Testis (tissue), 3 donors: ENCODE data around the gene CCM2. TPM values are rescaled to one million over a fixed set of nuclear protein-coding genes. Genes with fewer than 3 reads are reported as not detected.

ENCODE experiments used
- DNase-seq: peaks from one replicate; pipeline ENCODE4 v3.0.0-alpha.2; 2019
- H3K27ac ChIP-seq, 2 donors: fragments of 200-600 bp; sonication (generic); one replicate each; pipeline ENCODE4 v1.5.1; 2019
- H3K27me3 ChIP-seq: fragments of 200-600 bp; sonication (generic); one replicate; pipeline ENCODE4 v1.5.1; 2019
- H3K36me3 ChIP-seq: fragments of 200-600 bp; sonication (generic); one replicate; pipeline ENCODE4 v1.5.1; 2017; ENCODE audit warnings: low read depth; ENCODE audit errors: missing control alignments
- H3K4me1 ChIP-seq: fragments of 200-600 bp; sonication (generic); one replicate; pipeline ENCODE4 v1.5.1; 2019
- H3K4me3 ChIP-seq, 2 donors: fragments of 200-600 bp; sonication (generic); one replicate each; pipeline ENCODE4 v1.5.1; 2017 to 2019
- H3K9me3 ChIP-seq: fragments of 200-600 bp; sonication (generic); one replicate; pipeline ENCODE4 v1.5.1; 2017
- POLR2A ChIP-seq: fragments of 450-650 bp; IDR thresholded peaks from one replicate; pipeline ENCODE4 v1.6.1; 2017; ENCODE audit warnings: antibody characterized with exemption, mild to moderate bottlenecking, moderate library complexity
- WGBS, 2 donors: methylation state at CpG; one replicate each; pipeline ENCODE4 v1.1.5; 2018; 5-methylcytosine and 5-hydroxymethylcytosine counted together
- intact Hi-C: fragments of 100-400 bp; cut with DNase I; formaldehyde crosslinking; loops from one replicate; pipeline ENCODE4 v1.15.1; 2023; ENCODE audit warnings: low total_unique reads
- polyA plus RNA-seq: library from polyadenylated mRNA; stranded (reverse); fragments of 350-450 nt; fragmentation: Illumina TruSeq; extraction: RNeasy Lipid Tissue Mini Kit (QIAGEN cat#74804); gene quantifications from one replicate; pipeline ENCODE4 v1.2.3, GENCODE V29; 2014; ENCODE audit warnings: low read depth, low replicate concordance; ENCODE audit not compliant: insufficient read depth
- total RNA-seq, 2 donors: library from RNA; depleted of rRNA; stranded (reverse); fragments of >200 nt; gene quantifications; one replicate each; pipeline ENCODE4 v1.2.3, GENCODE V29; 2016
- TF ChIP-seq, protein P1 (sequence below), 3 experiments: fragments of 450-650 bp in 2 of 3; fragments of 200-600 bp in 1 of 3; sonication (generic) in 1 of 3; IDR thresholded peaks; one replicate each; pipeline ENCODE4 v1.5.1; 2016 to 2019; ENCODE audit warnings: antibody characterized with exemption in 3 of 3, mild to moderate bottlenecking in 2 of 3, moderate library complexity in 1 of 3

CCM2 gene
- total and polyA plus RNA-seq, 3 donors from 2014 or later: 57.6 to 95.1 (median 85.4) TPM

DNA sequence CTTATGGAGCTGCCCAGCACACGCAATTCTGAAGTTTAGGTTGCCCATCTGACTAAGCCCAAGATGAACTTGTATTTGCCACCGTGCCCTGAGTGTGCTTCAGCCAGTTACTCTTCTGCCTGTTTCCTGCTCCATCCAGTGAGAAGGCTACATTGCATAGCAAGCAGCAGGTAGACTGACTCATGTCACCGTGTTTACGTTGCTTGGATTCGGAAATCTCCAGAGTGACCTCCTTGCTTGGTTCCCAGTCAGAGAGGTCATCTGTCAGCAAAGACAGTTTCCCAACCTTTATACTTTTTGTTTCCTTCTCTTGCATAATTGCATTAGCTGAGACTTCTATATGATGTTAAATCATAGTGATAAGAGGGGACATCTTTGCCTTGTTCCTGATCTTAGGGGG is 57.9 kb downstream of the CCM2 start:
- Histone ChIP-seq H3K9me3 (no peaks in the 10 kb centered on the region), H3K27ac (no peak overlapping the region), H3K4me3 (no peak overlapping the region), H3K36me3 (no peaks in the 10 kb centered on the region), H3K27me3 (no peaks in the 10 kb centered on the region), H3K4me1 (no peaks in the 10 kb centered on the region)
- intact Hi-C loops: no loop called here
- 95 to 100% methylated on average over 5 of the region's 5 CpGs for WGBS, 2 donors
- no peak for DNase-seq
- no peak for TF ChIP-seq POLR2A
- TF ChIP-seq, protein P1, sequence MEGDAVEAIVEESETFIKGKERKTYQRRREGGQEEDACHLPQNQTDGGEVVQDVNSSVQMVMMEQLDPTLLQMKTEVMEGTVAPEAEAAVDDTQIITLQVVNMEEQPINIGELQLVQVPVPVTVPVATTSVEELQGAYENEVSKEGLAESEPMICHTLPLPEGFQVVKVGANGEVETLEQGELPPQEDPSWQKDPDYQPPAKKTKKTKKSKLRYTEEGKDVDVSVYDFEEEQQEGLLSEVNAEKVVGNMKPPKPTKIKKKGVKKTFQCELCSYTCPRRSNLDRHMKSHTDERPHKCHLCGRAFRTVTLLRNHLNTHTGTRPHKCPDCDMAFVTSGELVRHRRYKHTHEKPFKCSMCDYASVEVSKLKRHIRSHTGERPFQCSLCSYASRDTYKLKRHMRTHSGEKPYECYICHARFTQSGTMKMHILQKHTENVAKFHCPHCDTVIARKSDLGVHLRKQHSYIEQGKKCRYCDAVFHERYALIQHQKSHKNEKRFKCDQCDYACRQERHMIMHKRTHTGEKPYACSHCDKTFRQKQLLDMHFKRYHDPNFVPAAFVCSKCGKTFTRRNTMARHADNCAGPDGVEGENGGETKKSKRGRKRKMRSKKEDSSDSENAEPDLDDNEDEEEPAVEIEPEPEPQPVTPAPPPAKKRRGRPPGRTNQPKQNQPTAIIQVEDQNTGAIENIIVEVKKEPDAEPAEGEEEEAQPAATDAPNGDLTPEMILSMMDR (IDR thresholded peaks at IDR 0.05): no peak

DNA sequence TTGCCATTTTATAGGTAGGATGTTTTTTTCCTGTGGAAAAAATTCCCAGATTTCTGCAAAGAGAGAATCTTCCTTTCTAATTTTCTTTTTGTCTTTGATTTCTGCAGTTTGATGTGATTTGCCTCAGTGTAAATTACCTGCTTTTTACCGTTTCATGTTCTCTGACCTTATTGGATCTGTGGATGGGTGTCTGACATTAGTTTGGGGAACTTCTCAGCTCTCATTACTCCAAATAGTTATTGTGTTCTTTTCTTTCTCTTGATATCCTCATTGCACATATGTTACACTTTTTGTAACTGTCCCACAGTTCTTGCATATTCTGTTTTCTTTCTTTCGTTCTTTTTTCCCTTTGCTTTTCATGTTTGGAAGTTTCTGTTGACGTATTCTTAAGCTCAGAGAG is 60.3 kb downstream of the CCM2 start:
- no peak for DNase-seq
- TF ChIP-seq, protein P1 (IDR thresholded peaks at IDR 0.05): no peak
- TF ChIP-seq POLR2A: no peak
- Histone ChIP-seq H3K27me3 (no peaks in the 10 kb centered on the region), H3K27ac (no peak overlapping the region), H3K4me1 (no peaks in the 10 kb centered on the region), H3K36me3 (no peaks in the 10 kb centered on the region), H3K9me3 (no peaks in the 10 kb centered on the region), H3K4me3 (no peak overlapping the region)
- 92 to 96% methylated on average over 3 of the region's 3 CpGs for WGBS, 2 donors
- intact Hi-C loops: no loop called here

DNA sequence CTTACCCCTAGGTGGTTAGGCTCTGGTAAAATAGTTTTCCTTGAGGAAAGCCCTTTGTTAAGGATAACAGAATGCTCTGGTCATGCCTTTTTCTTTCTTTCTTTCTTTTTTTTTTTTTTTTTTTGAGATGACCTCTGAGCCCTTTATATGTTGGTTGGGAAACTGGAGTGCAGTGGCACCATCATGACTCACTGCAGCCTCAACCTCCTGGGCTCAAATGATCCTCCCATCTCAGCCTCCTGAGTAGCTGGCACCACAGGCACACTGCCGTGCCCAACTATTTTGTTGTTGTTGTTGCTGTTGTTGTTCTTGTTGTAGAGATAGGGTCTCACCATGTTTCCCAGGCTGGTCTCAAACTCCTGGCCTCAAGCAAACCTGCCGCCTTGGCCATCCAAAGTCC is 61.4 kb downstream of the CCM2 start:
- WGBS, 2 donors: 98 to 100% methylated on average over 2 of the region's 2 CpGs
- no peak overlapping the region for H3K27ac ChIP-seq
- H3K4me3 ChIP-seq: no peak overlapping the region
- intact Hi-C loops: no loop called here
- no peaks in the 10 kb centered on the region for H3K36me3 ChIP-seq
- no peaks in the 10 kb centered on the region for H3K4me1 ChIP-seq
- H3K9me3 ChIP-seq: no peaks in the 10 kb centered on the region
- TF ChIP-seq, protein P1 (IDR thresholded peaks at IDR 0.05): no peak
- no peak for TF ChIP-seq POLR2A
- no peaks in the 10 kb centered on the region for H3K27me3 ChIP-seq
- no peak for DNase-seq

DNA sequence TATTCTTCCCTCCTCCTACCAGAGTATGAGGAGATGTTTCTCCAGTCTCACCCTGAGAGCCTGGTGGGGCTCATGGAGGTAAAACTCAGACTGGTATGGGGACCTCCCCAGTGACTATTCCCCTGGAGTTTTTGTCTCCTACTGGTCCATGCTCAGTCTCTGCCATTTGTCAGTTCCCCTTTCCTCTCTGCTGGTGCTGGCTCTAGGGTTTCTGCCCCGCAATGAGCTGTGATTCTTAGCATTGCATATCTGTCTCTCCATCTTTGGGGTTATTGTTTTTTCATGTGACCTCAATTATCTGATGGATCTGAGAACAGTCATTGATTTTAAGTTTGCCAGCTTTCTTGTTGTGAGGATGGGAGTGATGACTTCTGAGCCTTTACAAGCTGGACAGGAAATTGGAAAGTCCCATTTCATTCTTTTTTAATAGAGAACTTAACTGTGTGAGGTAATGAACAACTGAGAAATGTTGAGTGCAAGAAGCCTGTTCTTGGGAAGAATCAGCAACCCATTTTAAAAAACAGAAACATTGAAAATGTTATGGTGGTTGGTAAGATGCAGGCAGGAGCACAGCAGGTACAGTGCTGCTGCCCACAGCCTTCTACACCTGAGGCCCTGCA is 61.9 kb downstream of the CCM2 start:
- H3K4me1 ChIP-seq: no peaks in the 10 kb centered on the region
- intact Hi-C loops: no loop called here
- TF ChIP-seq POLR2A: no peak
- TF ChIP-seq, protein P1 (IDR thresholded peaks at IDR 0.05): no peak
- DNase-seq: no peak
- no peaks in the 10 kb centered on the region for H3K9me3 ChIP-seq
- H3K27me3 ChIP-seq: no peaks in the 10 kb centered on the region
- 88 to 100% methylated on average over 1 of the region's 1 CpG for WGBS, 2 donors
- no peak overlapping the region for H3K4me3 ChIP-seq
- H3K36me3 ChIP-seq: no peaks in the 10 kb centered on the region
- no peak overlapping the region for H3K27ac ChIP-seq

DNA sequence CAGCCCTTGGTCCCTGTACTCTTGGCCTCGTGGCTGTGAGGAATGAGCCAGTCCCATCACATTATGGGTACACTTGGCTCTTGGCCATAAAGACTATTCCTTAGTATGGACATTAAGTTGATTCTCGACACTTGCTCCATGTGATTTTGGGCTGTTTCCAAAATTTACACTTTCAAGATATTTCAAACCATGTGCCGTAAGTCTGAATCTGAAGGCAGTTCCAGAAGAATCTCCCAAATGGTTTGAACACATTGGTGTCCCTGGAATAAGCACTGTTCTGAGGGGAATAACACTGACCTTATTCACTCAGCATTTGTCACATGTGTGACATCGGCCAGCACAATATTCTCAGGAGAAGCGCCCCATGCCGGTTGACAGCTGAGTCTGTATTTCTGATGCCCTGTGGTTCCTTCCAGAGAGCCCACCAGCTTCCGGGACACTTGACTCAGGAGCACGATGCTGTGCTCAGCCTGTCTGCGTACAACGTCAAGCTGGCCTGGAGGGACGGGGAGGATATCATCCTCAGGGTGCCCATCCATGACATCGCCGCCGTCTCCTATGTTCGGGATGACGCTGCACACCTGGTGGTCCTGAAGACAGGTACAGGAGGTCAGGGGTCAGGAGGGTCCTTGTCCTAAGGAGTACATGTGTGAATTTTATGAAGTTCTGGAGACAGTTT is 64.2 kb downstream of the CCM2 start:
- no peak for DNase-seq
- no peaks in the 10 kb centered on the region for H3K27me3 ChIP-seq
- H3K36me3 ChIP-seq: no peaks in the 10 kb centered on the region
- H3K4me3 ChIP-seq: no peak overlapping the region
- TF ChIP-seq, protein P1 (IDR thresholded peaks at IDR 0.05): no peak
- no peak for TF ChIP-seq POLR2A
- H3K9me3 ChIP-seq: no peaks in the 10 kb centered on the region
- H3K4me1 ChIP-seq: no peaks in the 10 kb centered on the region
- intact Hi-C loops: no loop called here
- no peak overlapping the region for H3K27ac ChIP-seq
- 93 to 96% methylated on average over 11 to 16 of the region's 16 CpGs for WGBS, 2 donors
